RPMI7951 (cell line): ENCODE measurements around the gene SLC10A7. TPM values are rescaled to one million over a fixed set of nuclear protein-coding genes. Genes with fewer than 3 reads are reported as not detected.

Experiments
- DNase-seq: peaks from one replicate; pipeline ENCODE4 v3.0.0-alpha.2; 2012; ENCODE audit warnings: low read depth
- total RNA-seq: library from RNA; depleted of rRNA; stranded (reverse); fragments of >200 nt; shearing (Covaris generic); gene quantifications from 2 replicates; pipeline ENCODE4 v1.2.3, GENCODE V29; 2014

The SLC10A7 gene
- total RNA-seq, 1 experiment from 2014 or later, result 9.3 TPM

GRCh38 chr4:146311238-146311970 is 210.3 kb downstream of the SLC10A7 start:
- DNase-seq, result no peak

- no peak for DNase-seq
Measured at GRCh38 chr4:146310319-146311021, 211.3 kb downstream of the SLC10A7 start.

GRCh38 chr4:146308951-146309350 is 212.8 kb downstream of the SLC10A7 start:
- no peak for DNase-seq

- DNase-seq, result no peak
Measured at GRCh38 chr4:146302822-146303221, 218.9 kb downstream of the SLC10A7 start.

GRCh38 chr4:146299607-146300006 is 222.1 kb downstream of the SLC10A7 start:
- no peak for DNase-seq

GRCh38 chr4:146294776-146295175 is 227.0 kb downstream of the SLC10A7 start:
- DNase-seq, result no peak

- DNase-seq, result no peak
Measured at GRCh38 chr4:146292508-146292907, 229.2 kb downstream of the SLC10A7 start.

- DNase-seq, result no peak
Measured at GRCh38 chr4:146291313-146291712, 230.4 kb downstream of the SLC10A7 start.

- no peak for DNase-seq
Measured at GRCh38 chr4:146288193-146288592, 233.5 kb downstream of the SLC10A7 start.

GRCh38 chr4:146285037-146285436 is 236.7 kb downstream of the SLC10A7 start:
- DNase-seq, result no peak

GRCh38 chr4:146283758-146284651 is 237.7 kb downstream of the SLC10A7 start:
- no peak for DNase-seq

GRCh38 chr4:146282657-146283056 is 239.1 kb downstream of the SLC10A7 start:
- DNase-seq, result no peak

- no peak for DNase-seq
Measured at GRCh38 chr4:146278986-146279385, 242.8 kb downstream of the SLC10A7 start.

- DNase-seq, result no peak
Measured at GRCh38 chr4:146275370-146275769, 246.4 kb downstream of the SLC10A7 start.

GRCh38 chr4:146274774-146275173 is 247.0 kb downstream of the SLC10A7 start:
- no peak for DNase-seq

GRCh38 chr4:146273204-146273901 is 248.4 kb downstream of the SLC10A7 start:
- no peak for DNase-seq

- DNase-seq, result no peak
Measured at GRCh38 chr4:146271466-146271865, 250.3 kb downstream of the SLC10A7 start.

GRCh38 chr4:146269228-146269653 is 252.5 kb downstream of the SLC10A7 start:
- DNase-seq, result no peak

- DNase-seq, result no peak
Measured at GRCh38 chr4:146267826-146268225, 253.9 kb downstream of the SLC10A7 start.

- no peak for DNase-seq
Measured at GRCh38 chr4:146265950-146266490, 255.7 kb downstream of the SLC10A7 start.

- DNase-seq, result no peak
Measured at GRCh38 chr4:146263793-146264192, 257.9 kb downstream of the SLC10A7 start.
